Esophagus muscularis mucosa (tissue), 4 donors: Measurements from ENCODE around the gene TMEM121B. TPM values are rescaled to one million over a fixed set of nuclear protein-coding genes. Genes with fewer than 3 reads are reported as not detected.
"Not testable (repeated sequence)": the region's sequence is repeated elsewhere in the genome, so short reads cannot be mapped to it uniquely, and the experiment has no call there.

Source experiments
- DNase-seq: peaks from one replicate; pipeline ENCODE4 v3.0.0-alpha.2; 2017; ENCODE audit errors: extremely low spot score
- H3K27ac ChIP-seq, 4 donors: fragments of 200-600 bp; sonication (generic); replicated peaks in 1 of 4; 1 replicate in 3 of 4; 2 replicates in 1 of 4; pipeline ENCODE4 v1.5.1; 2016 to 2019; ENCODE audit warnings: mild to moderate bottlenecking in 1 of 4
- H3K27me3 ChIP-seq, 4 donors: fragments of 200-600 bp; sonication (generic); one replicate each; pipeline versions ENCODE4 v1.5.1 to v1.6.0; 2016 to 2019
- H3K36me3 ChIP-seq, 4 donors: fragments of 200-600 bp; sonication (generic); one replicate each; pipeline ENCODE4 v1.5.1; 2016 to 2019
- H3K4me1 ChIP-seq, 4 donors: fragments of 200-600 bp; sonication (generic); one replicate each; pipeline ENCODE4 v1.5.1; 2016 to 2019
- H3K4me3 ChIP-seq, 4 donors: fragments of 200-600 bp; sonication (generic); 1 replicate in 2 of 4; 2 replicates in 2 of 4; pipeline ENCODE4 v1.5.1; 2016 to 2019; ENCODE audit warnings: mild to moderate bottlenecking in 4 of 4, moderate library complexity in 1 of 4
- H3K9me3 ChIP-seq, 4 donors: fragments of 200-600 bp; sonication (generic); 1 replicate in 3 of 4; 2 replicates in 1 of 4; pipeline ENCODE4 v1.5.1; 2016 to 2019
- EP300 ChIP-seq: sonication (generic); formaldehyde crosslinking; IDR thresholded peaks from one replicate; pipeline ENCODE4 v1.6.1; 2017; ENCODE audit warnings: antibody characterized with exemption
- POLR2A ChIP-seq: fragments of 450-650 bp; IDR thresholded peaks from one replicate; pipeline ENCODE4 v1.6.1; 2017; ENCODE audit warnings: antibody characterized with exemption, moderate library complexity, mild to moderate bottlenecking, low read depth
- POLR2AphosphoS5 ChIP-seq, 2 donors: sonication (generic); formaldehyde crosslinking; IDR thresholded peaks; one replicate each; pipeline ENCODE4 v1.6.1; 2017; ENCODE audit warnings: antibody characterized with exemption in 2 of 2
- WGBS: methylation state at CpG from one replicate; pipeline ENCODE4 v1.1.5; 2018; 5-methylcytosine and 5-hydroxymethylcytosine counted together
- intact Hi-C: fragments of 100-400 bp; cut with DNase I; formaldehyde crosslinking; loops from one replicate; pipeline ENCODE4 v1.15.1; 2023
- total RNA-seq, 4 donors: library from RNA; depleted of rRNA; stranded (reverse); fragments of >200 nt; gene quantifications; one replicate each; pipeline versions ENCODE4 v1.1.0 to v1.2.1, GENCODE V29; 2016
- TF ChIP-seq, protein P1 (sequence below), 3 experiments: fragments of 200-600 bp in 2 of 3; fragments of 450-650 bp in 1 of 3; sonication (generic) in 2 of 3; IDR thresholded peaks; one replicate each; pipeline ENCODE4 v1.5.1; 2017 to 2019; ENCODE audit warnings: antibody characterized with exemption in 3 of 3, mild to moderate bottlenecking in 2 of 3, moderate library complexity in 1 of 3

The TMEM121B gene
- total RNA-seq, 4 donors from 2014 or later, result 0.32 to 0.50 (median 0.41) TPM

GRCh38 chr22:17155941-17156340, 34.8 kb upstream of the TMEM121B start:
- H3K4me1 ChIP-seq, result peaks cover 40 to 56% (median 50%) of the 10 kb centered on the region in 4 donors
- no peak overlapping the region for H3K4me3 ChIP-seq
- no peak for DNase-seq
- no peaks in the 10 kb centered on the region for H3K27me3 ChIP-seq
- no peaks in the 10 kb centered on the region for H3K9me3 ChIP-seq
- no peaks in the 10 kb centered on the region for H3K36me3 ChIP-seq
- 90% methylated on average over 3 of the region's 3 CpGs for WGBS
- no peak for TF ChIP-seq EP300
- TF ChIP-seq, protein P1, sequence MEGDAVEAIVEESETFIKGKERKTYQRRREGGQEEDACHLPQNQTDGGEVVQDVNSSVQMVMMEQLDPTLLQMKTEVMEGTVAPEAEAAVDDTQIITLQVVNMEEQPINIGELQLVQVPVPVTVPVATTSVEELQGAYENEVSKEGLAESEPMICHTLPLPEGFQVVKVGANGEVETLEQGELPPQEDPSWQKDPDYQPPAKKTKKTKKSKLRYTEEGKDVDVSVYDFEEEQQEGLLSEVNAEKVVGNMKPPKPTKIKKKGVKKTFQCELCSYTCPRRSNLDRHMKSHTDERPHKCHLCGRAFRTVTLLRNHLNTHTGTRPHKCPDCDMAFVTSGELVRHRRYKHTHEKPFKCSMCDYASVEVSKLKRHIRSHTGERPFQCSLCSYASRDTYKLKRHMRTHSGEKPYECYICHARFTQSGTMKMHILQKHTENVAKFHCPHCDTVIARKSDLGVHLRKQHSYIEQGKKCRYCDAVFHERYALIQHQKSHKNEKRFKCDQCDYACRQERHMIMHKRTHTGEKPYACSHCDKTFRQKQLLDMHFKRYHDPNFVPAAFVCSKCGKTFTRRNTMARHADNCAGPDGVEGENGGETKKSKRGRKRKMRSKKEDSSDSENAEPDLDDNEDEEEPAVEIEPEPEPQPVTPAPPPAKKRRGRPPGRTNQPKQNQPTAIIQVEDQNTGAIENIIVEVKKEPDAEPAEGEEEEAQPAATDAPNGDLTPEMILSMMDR (IDR thresholded peaks at IDR 0.05), result no peak
- no peak for TF ChIP-seq POLR2A
- no peak for TF ChIP-seq POLR2AphosphoS5 (IDR thresholded peaks at IDR 0.05)
- H3K27ac ChIP-seq, result no peak overlapping the region
- intact Hi-C loops, result loop anchor here (5.0 kb wide), 1 partner anchor 69 kb away; no protein-coding TSS in a partner anchor

GRCh38 chr22:17152971-17153370, 31.8 kb upstream of the TMEM121B start:
- Histone ChIP-seq H3K4me1 (peaks cover 27 to 40% (median 36%) of the 10 kb centered on the region in 4 donors), H3K27me3 (no peaks in the 10 kb centered on the region), H3K4me3 (no peak overlapping the region), H3K9me3 (no peaks in the 10 kb centered on the region), H3K36me3 (peaks cover 0 to 17% (median 12%) of the 10 kb centered on the region in 4 donors), H3K27ac (no peak overlapping the region)
- TF ChIP-seq EP300 (no peak), POLR2A (no peak), POLR2AphosphoS5 (IDR thresholded peaks at IDR 0.05) (no peak)
- TF ChIP-seq, protein P1 (IDR thresholded peaks at IDR 0.05), result no peak
- WGBS, result 75% methylated on average over 3 of the region's 3 CpGs
- intact Hi-C loops, result no loop called here
- no peak for DNase-seq

- Histone ChIP-seq H3K27ac (no peak overlapping the region), H3K27me3 (no peaks in the 10 kb centered on the region), H3K4me1 (peaks cover 21 to 34% (median 30%) of the 10 kb centered on the region in 4 donors), H3K9me3 (no peaks in the 10 kb centered on the region), H3K4me3 (no peak overlapping the region), H3K36me3 (peaks cover 0 to 23% (median 18%) of the 10 kb centered on the region in 4 donors)
- TF ChIP-seq, protein P1 (IDR thresholded peaks at IDR 0.05), result no peak
- TF ChIP-seq EP300 (no peak), POLR2AphosphoS5 (IDR thresholded peaks at IDR 0.05) (no peak), POLR2A (no peak)
- 84% methylated on average over 6 of the region's 6 CpGs for WGBS
- intact Hi-C loops, result no loop called here
- DNase-seq, result no peak
Measured at GRCh38 chr22:17152340-17152739, 31.2 kb upstream of the TMEM121B start.

- TF ChIP-seq EP300, result no peak
- TF ChIP-seq POLR2AphosphoS5 (IDR thresholded peaks at IDR 0.05), result no peak
- TF ChIP-seq, protein P1 (IDR thresholded peaks at IDR 0.05), result no peak
- no peak for TF ChIP-seq POLR2A
Measured at GRCh38 chr22:17149076-17149815, 28.1 kb upstream of the TMEM121B start.

GRCh38 chr22:17147458-17147857, 26.3 kb upstream of the TMEM121B start:
- H3K4me1 ChIP-seq, H3K9me3 ChIP-seq, H3K27ac ChIP-seq, DNase-seq, intact Hi-C loops, H3K27me3 ChIP-seq, H3K4me3 ChIP-seq: not testable (repeated sequence)
- peaks cover 21 to 61% (median 52%) of the 10 kb centered on the region in 4 donors for H3K36me3 ChIP-seq
- 95% methylated on average over 30 of the region's 30 CpGs for WGBS

More at GRCh38 chr22:17149076-17149815, 28.1 kb upstream of the TMEM121B start:
- Histone ChIP-seq H3K9me3 (no peaks in the 10 kb centered on the region), H3K27ac (no peak overlapping the region), H3K36me3 (peaks cover 5 to 43% (median 34%) of the 10 kb centered on the region in 4 donors), H3K27me3 (no peaks in the 10 kb centered on the region), H3K4me3 (no peak overlapping the region), H3K4me1 (peaks cover 0 to 16% (median 14%) of the 10 kb centered on the region in 4 donors)
- DNase-seq, result no peak
- WGBS, result 84% methylated on average over 9 of the region's 9 CpGs
- intact Hi-C loops, result no loop called here
